Fibroblast of lung (primary cell): ENCODE results near the gene DNM3. TPM values are rescaled to one million over a fixed set of nuclear protein-coding genes. Genes with fewer than 3 reads are reported as not detected.
A peak's percentile ranks its signal among the peaks of the same experiment; 100 is the strongest.

ENCODE experiments used
- DNase-seq, 2 donors: peaks; one replicate each; pipeline versions ENCODE4 v3.0.0 to v3.0.0-alpha.2; 2010; ENCODE audit warnings: low read depth in 2 of 2
- H2AFZ ChIP-seq: 2 replicates; pipeline ENCODE4 v1.5.1; 2012; ENCODE audit warnings: low read length, control low read depth, inconsistent platforms
- H3K27ac ChIP-seq: 2 replicates; pipeline ENCODE4 v1.5.1; 2011; ENCODE audit warnings: low read length, control low read depth; ENCODE audit not compliant: insufficient read depth
- H3K27me3 ChIP-seq: 2 replicates; pipeline ENCODE4 v1.5.1; 2011; ENCODE audit warnings: mild to moderate bottlenecking, low read length; ENCODE audit not compliant: control insufficient read depth, insufficient read depth
- H3K36me3 ChIP-seq: 2 replicates; pipeline ENCODE4 v1.5.1; 2011; ENCODE audit warnings: low read length; ENCODE audit not compliant: control insufficient read depth, insufficient read depth
- H3K4me1 ChIP-seq: 2 replicates; pipeline ENCODE4 v1.5.1; 2011; ENCODE audit warnings: low read length; ENCODE audit not compliant: control insufficient read depth, insufficient read depth; ENCODE audit errors: extremely low read depth
- H3K4me2 ChIP-seq: 2 replicates; pipeline ENCODE4 v1.5.1; 2011; ENCODE audit warnings: low read length, control low read depth; ENCODE audit not compliant: insufficient read depth; ENCODE audit errors: extremely low read depth
- H3K4me3 ChIP-seq, 4 experiments: fragments of 200-600 bp in 1 of 4; sonication (generic) in 1 of 4; replicated peaks in 1 of 4; 2 replicates each; pipeline ENCODE4 v1.5.1; 2011 to 2016; ENCODE audit warnings: low read length in 4 of 4, low read depth in 3 of 4, mild to moderate bottlenecking in 3 of 4, control low read depth in 2 of 4, inconsistent platforms in 1 of 4, mixed read lengths in 1 of 4; ENCODE audit not compliant: insufficient read depth in 1 of 4; ENCODE audit errors: control extremely low read depth in 1 of 4
- H3K79me2 ChIP-seq: 2 replicates; pipeline ENCODE4 v1.5.1; 2012; ENCODE audit warnings: mild to moderate bottlenecking, low read length, inconsistent platforms; ENCODE audit not compliant: control insufficient read depth, insufficient read depth
- H3K9ac ChIP-seq: 2 replicates; pipeline ENCODE4 v1.5.1; 2011; ENCODE audit warnings: mild to moderate bottlenecking, low read length, control low read depth; ENCODE audit not compliant: insufficient read depth
- H3K9me3 ChIP-seq: 2 replicates; pipeline ENCODE4 v1.5.1; 2012; ENCODE audit warnings: low read depth, low read length; ENCODE audit not compliant: control insufficient read depth, insufficient read depth
- H4K20me1 ChIP-seq: 2 replicates; pipeline ENCODE4 v1.5.1; 2011; ENCODE audit warnings: low read length; ENCODE audit not compliant: control insufficient read depth, insufficient read depth; ENCODE audit errors: extremely low read depth
- CTCF ChIP-seq, 2 donors: IDR thresholded peaks in 1 of 2; conservative IDR thresholded peaks in 1 of 2; 1 replicate in 1 of 2; 2 replicates in 1 of 2; pipeline ENCODE4 v1.5.1; 2011 to 2012; ENCODE audit warnings: low read length in 2 of 2, control low read depth in 1 of 2, inconsistent platforms in 1 of 2, low read depth in 1 of 2, mild to moderate bottlenecking in 1 of 2
- EZH2 ChIP-seq: IDR thresholded peaks from 2 replicates; pipeline ENCODE4 v1.5.1; 2012; ENCODE audit warnings: low read length, control low read depth, mild to moderate bottlenecking; ENCODE audit errors: missing control alignments
- polyA plus RNA-seq, 2 donors: library from polyadenylated mRNA; depleted of rRNA in 1 of 2; stranded (reverse) in 1 of 2; unstranded in 1 of 2; fragments of >200 nt; gene quantifications; 2 replicates each; pipeline ENCODE4 v1.2.1, GENCODE V29; 2011 to 2012; ENCODE audit warnings: missing spikeins in 1 of 2
- total RNA-seq: library from RNA; depleted of rRNA; stranded (reverse); fragments of >200 nt; gene quantifications from 2 replicates; pipeline ENCODE4 v1.2.1, GENCODE V29; 2014

DNM3 gene
- total and polyA plus RNA-seq, 2 donors (not counting 1 experiment from before 2014, with no cell fraction given) = 1.6 to 3.6 TPM

GRCh38 chr1:172410027-172410426 lies 568.7 kb downstream of the DNM3 start:
- H3K9ac ChIP-seq = no peak overlapping the region
- H3K27ac ChIP-seq = no peak overlapping the region
- no peak for TF ChIP-seq CTCF (conservative IDR thresholded peaks at IDR 0.05 in 1 of 2, IDR thresholded peaks at IDR 0.05 in 1 of 2; ENCODE audit: low read depth in 1 of 2, low read length in 2 of 2)
- TF ChIP-seq EZH2 = no peak
- H3K4me1 ChIP-seq = no peaks in the 10 kb centered on the region
- no peak for DNase-seq
- no peaks in the 10 kb centered on the region for H3K79me2 ChIP-seq
- H2AFZ ChIP-seq = no peak overlapping the region
- H3K4me3 ChIP-seq = no peak overlapping the region
- no peaks in the 10 kb centered on the region for H3K9me3 ChIP-seq
- H3K4me2 ChIP-seq = no peak overlapping the region
- no peaks in the 10 kb centered on the region for H3K36me3 ChIP-seq
- no peaks in the 10 kb centered on the region for H4K20me1 ChIP-seq
- H3K27me3 ChIP-seq = no peaks in the 10 kb centered on the region

- H3K9me3 ChIP-seq = no peaks in the 10 kb centered on the region
- no peak overlapping the region for H3K4me2 ChIP-seq
- no peaks in the 10 kb centered on the region for H3K27me3 ChIP-seq
- H3K27ac ChIP-seq = no peak overlapping the region
- H3K4me3 ChIP-seq = no peak overlapping the region
- no peak for DNase-seq
- H3K79me2 ChIP-seq = no peaks in the 10 kb centered on the region
- no peak overlapping the region for H3K9ac ChIP-seq
- H4K20me1 ChIP-seq = no peaks in the 10 kb centered on the region
- no peaks in the 10 kb centered on the region for H3K4me1 ChIP-seq
- no peaks in the 10 kb centered on the region for H3K36me3 ChIP-seq
- TF ChIP-seq EZH2 = no peak
- TF ChIP-seq CTCF (conservative IDR thresholded peaks at IDR 0.05 in 1 of 2, IDR thresholded peaks at IDR 0.05 in 1 of 2; ENCODE audit: low read depth in 1 of 2, low read length in 2 of 2) = no peak
- H2AFZ ChIP-seq = no peak overlapping the region
These were observed 570.6 kb downstream of the DNM3 start for GRCh38 chr1:172411791-172412338.

- no peak overlapping the region for H3K9ac ChIP-seq
- TF ChIP-seq CTCF (conservative IDR thresholded peaks at IDR 0.05 in 1 of 2, IDR thresholded peaks at IDR 0.05 in 1 of 2; ENCODE audit: low read depth in 1 of 2, low read length in 2 of 2) = no peak
- TF ChIP-seq EZH2 = no peak
- H3K36me3 ChIP-seq = no peaks in the 10 kb centered on the region
- no peak overlapping the region for H2AFZ ChIP-seq
- no peaks in the 10 kb centered on the region for H3K79me2 ChIP-seq
- H4K20me1 ChIP-seq = no peaks in the 10 kb centered on the region
- no peak overlapping the region for H3K27ac ChIP-seq
- H3K9me3 ChIP-seq = no peaks in the 10 kb centered on the region
- H3K27me3 ChIP-seq = no peaks in the 10 kb centered on the region
- DNase-seq = peak in 1 of 2 donors; percentile 63
- no peak overlapping the region for H3K4me3 ChIP-seq
- no peak overlapping the region for H3K4me2 ChIP-seq
- no peaks in the 10 kb centered on the region for H3K4me1 ChIP-seq
These were observed 573.0 kb downstream of the DNM3 start for GRCh38 chr1:172414331-172414730.
